ENCODE measurements around the gene LRP8. TPM values are rescaled to one million over a fixed set of nuclear protein-coding genes. Genes with fewer than 3 reads are reported as not detected.
A peak's percentile ranks its signal among the peaks of the same experiment; 100 is the strongest.

LRP8 gene
- total and polyA plus RNA-seq, 7 experiments from 2014 or later, result 0.64 to 45.8 (median 4.7) TPM

DNA sequence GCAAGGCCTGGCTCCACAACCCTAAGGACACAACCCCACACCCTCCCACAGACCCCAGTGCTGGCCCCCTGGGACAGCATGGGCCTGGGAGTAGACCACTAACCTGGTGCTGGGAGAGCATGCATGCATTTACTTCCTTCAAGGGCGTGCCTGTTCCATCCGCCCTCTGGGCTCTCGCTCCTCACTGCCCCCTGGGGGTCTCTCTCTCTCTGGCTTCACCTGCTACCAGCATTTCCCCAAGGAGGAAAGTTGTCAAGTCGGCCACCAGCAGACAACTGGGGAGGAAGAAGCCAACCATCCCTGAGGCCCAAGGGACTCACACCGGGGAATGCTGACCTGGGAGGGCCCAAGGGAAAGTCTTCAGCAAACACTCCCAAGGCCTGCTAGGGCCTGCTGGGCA is 6.5 kb downstream of the LRP8 start:
- intact Hi-C loops (cut with micrococcal nuclease), result loop anchor here in 1 of 2 donors (10.0 kb wide), 2 partner anchors 513 to 617 kb away; partner anchors contain the start of gene NDC1
- Mint-ChIP-seq H3K9me3 (no peaks in the 10 kb centered on the region), H3K4me3 (no peak overlapping the region), H3K27ac (no peak overlapping the region), H3K27me3 (no peaks in the 10 kb centered on the region), H3K4me1 (peaks cover 0 to 36% (median 12%) of the 10 kb centered on the region in 7 donors), H3K36me3 (peaks cover 0 to 14% (median 0%) of the 10 kb centered on the region in 5 donors)
- ATAC-seq (no peak), DNase-seq (no peak)
- no peaks in the 10 kb centered on the region for H3K36me3 ChIP-seq (ENCODE audit: control insufficient read depth in 2 of 3, insufficient read depth in 3 of 3, low read length in 3 of 3)
- H3K4me3 ChIP-seq (ENCODE audit: low read length), result no peak overlapping the region
- ChIA-PET CTCF (no interaction called here), POLR2A (no interaction called here)
- peaks cover 0 to 6% of the 10 kb centered on the region in 2 donors for H3K4me1 ChIP-seq (ENCODE audit: control insufficient read depth in 2 of 2, insufficient read depth in 2 of 2, low read length in 2 of 2)
- H3K9me3 ChIP-seq (ENCODE audit: control insufficient read depth in 2 of 3, low read length in 3 of 3), result no peaks in the 10 kb centered on the region
- no peaks in the 10 kb centered on the region for H3K27me3 ChIP-seq (ENCODE audit: control insufficient read depth in 2 of 2, insufficient read depth in 2 of 2, low read length in 2 of 2)
- no peak overlapping the region for H3K27ac ChIP-seq (ENCODE audit: low read depth, low read length)

- Mint-ChIP-seq H3K27ac (no peak overlapping the region), H3K36me3 (peaks cover 0 to 15% (median 0%) of the 10 kb centered on the region in 5 donors), H3K27me3 (no peaks in the 10 kb centered on the region), H3K4me1 (peaks cover 0 to 35% (median 6%) of the 10 kb centered on the region in 7 donors), H3K9me3 (no peaks in the 10 kb centered on the region), H3K4me3 (no peak overlapping the region)
- ChIA-PET CTCF (no interaction called here), POLR2A (no interaction called here)
- Histone ChIP-seq H3K9me3 (ENCODE audit: control insufficient read depth in 2 of 3, low read length in 3 of 3) (no peaks in the 10 kb centered on the region), H3K27ac (ENCODE audit: low read depth, low read length) (no peak overlapping the region), H3K36me3 (ENCODE audit: control insufficient read depth in 2 of 3, insufficient read depth in 3 of 3, low read length in 3 of 3) (no peaks in the 10 kb centered on the region), H3K4me3 (ENCODE audit: low read length) (no peak overlapping the region), H3K4me1 (ENCODE audit: control insufficient read depth in 2 of 2, insufficient read depth in 2 of 2, low read length in 2 of 2) (peaks cover 0 to 5% of the 10 kb centered on the region in 2 donors), H3K27me3 (ENCODE audit: control insufficient read depth in 2 of 2, insufficient read depth in 2 of 2, low read length in 2 of 2) (no peaks in the 10 kb centered on the region)
- ATAC-seq (no peak), DNase-seq (no peak)
- intact Hi-C loops (cut with micrococcal nuclease), result loop anchor here in 1 of 2 donors (10.0 kb wide), 2 partner anchors 514 to 616 kb away; partner anchors contain the start of gene NDC1
These were observed 7.2 kb downstream of the LRP8 start for GRCh38 chr1:53320646-53321045.

DNA sequence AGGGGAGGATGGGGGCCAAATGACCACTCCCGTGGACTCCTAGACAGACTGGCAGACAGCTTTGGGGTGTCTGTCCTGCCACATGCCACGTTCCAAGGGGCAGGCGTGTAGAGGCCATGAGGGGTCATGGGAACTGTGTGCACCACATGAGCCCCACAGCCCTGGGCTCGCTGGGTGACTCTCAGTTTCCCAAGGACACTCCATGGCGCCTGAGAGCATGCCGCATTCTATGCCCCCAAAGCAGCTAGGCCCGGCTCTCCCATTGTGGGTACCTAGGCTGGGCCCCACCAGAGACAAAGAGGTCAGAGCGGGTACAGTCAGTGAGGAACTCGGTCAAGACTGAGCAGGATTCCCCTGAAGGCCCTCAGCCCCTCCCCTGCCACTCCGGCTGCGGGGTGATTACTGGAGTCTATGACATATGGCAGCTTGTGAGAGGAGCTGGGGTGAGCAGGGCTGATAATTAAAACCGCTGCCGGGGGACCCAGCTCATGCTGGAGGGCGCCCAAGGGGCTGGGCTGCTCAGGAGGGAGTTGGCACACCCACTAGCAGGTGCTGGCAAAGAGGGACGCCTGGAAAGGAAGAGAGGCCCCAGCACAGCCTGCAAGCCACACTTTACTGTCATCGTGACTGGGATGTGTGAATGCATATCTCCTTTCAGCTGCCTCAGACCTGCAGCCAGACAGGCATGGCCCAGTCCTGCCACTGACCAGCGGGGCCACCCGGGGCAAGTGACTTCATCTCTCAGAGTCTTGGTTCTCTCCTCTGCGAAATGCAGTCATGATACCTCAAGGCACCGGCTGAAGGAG is 8.4 kb downstream of the LRP8 start:
- Histone ChIP-seq H3K4me3 (ENCODE audit: low read length) (no peak overlapping the region), H3K27ac (ENCODE audit: low read depth, low read length) (no peak overlapping the region), H3K27me3 (ENCODE audit: control insufficient read depth in 2 of 2, insufficient read depth in 2 of 2, low read length in 2 of 2) (no peaks in the 10 kb centered on the region), H3K36me3 (ENCODE audit: control insufficient read depth in 2 of 3, insufficient read depth in 3 of 3, low read length in 3 of 3) (no peaks in the 10 kb centered on the region), H3K4me1 (ENCODE audit: control insufficient read depth in 2 of 2, insufficient read depth in 2 of 2, low read length in 2 of 2) (no peaks in the 10 kb centered on the region), H3K9me3 (ENCODE audit: control insufficient read depth in 2 of 3, low read length in 3 of 3) (no peaks in the 10 kb centered on the region)
- Mint-ChIP-seq H3K9me3 (no peaks in the 10 kb centered on the region), H3K36me3 (peaks cover 0 to 8% (median 0%) of the 10 kb centered on the region in 5 donors), H3K27ac (peak overlapping the region in 1 of 9 donors; percentile 29), H3K4me1 (peaks cover 0 to 24% (median 0%) of the 10 kb centered on the region in 7 donors), H3K27me3 (no peaks in the 10 kb centered on the region), H3K4me3 (no peak overlapping the region)
- ChIA-PET POLR2A (interaction anchor here (0.6 kb wide), 1 partner anchor 493 kb away, joined by 3 read pairs; no protein-coding TSS in a partner anchor), CTCF (interaction anchor here (0.7 to 0.8 kb wide), 2 partner anchors 41 to 622 kb away, joined by 3 to 4 read pairs; no protein-coding TSS in a partner anchor)
- intact Hi-C loops (cut with micrococcal nuclease), result loop anchor here in 1 of 2 donors (10.0 kb wide), 2 partner anchors 515 to 615 kb away; partner anchors contain the start of gene NDC1
- ATAC-seq (no peak), DNase-seq (no peak)

DNA sequence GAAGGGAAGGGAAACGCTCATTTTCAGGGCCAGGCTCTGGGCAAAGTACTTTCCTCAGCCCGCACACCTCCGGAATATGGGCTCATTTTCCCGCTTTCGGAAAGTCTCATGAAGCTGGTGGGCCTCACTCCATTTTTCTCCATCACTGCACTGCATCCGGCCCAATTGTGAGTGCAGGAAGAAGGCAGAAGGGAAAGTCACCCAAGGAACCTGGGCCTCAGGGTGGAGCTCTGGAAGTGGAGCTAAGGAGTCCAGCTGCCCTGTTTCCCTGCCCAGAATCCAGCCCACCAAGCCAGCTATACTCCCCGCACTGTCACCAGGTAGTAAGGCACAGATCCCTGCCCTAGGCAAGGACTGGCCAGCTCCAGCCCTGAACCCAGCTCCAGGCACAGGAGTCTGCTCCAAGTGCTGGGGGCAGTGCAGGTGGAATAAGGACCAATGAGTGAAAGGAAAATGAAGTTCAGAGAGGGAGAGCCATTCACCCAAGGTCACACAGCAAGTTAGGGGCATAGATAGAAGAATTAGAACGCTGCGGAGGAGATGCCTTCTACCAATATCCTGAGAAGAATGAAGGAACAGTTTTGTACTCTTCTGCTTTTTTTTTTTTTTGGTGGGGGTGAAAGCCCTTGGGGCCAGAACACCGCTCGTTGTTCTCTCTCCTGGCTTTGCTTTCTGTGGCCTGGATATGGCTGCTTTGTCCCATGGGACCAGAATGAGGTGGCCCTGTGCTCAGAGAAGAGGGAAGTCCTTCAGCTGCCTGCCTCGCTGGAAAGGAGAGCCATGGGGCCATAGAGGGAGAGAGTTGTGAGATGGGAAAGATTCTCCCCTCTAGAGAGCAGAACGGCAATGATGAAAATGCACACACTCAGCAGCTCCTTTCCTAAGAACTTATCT is 10.0 kb downstream of the LRP8 start:
- peak overlapping the region in 1 of 9 donors; percentile 15 for H3K27ac Mint-ChIP-seq
- peaks cover 0 to 19% (median 0%) of the 10 kb centered on the region in 7 donors for H3K4me1 Mint-ChIP-seq
- H3K36me3 Mint-ChIP-seq, result peaks cover 0 to 8% (median 0%) of the 10 kb centered on the region in 5 donors

GRCh38 chr1:53316766-53317581 is 10.9 kb downstream of the LRP8 start:
- Mint-ChIP-seq H3K36me3 (peaks cover 0 to 4% (median 0%) of the 10 kb centered on the region in 5 donors), H3K27me3 (no peaks in the 10 kb centered on the region), H3K4me1 (peaks cover 0 to 13% (median 0%) of the 10 kb centered on the region in 7 donors), H3K27ac (peak overlapping the region in 1 of 9 donors; percentile 39), H3K9me3 (no peaks in the 10 kb centered on the region), H3K4me3 (no peak overlapping the region)
- Histone ChIP-seq H3K36me3 (ENCODE audit: control insufficient read depth in 2 of 3, insufficient read depth in 3 of 3, low read length in 3 of 3) (no peaks in the 10 kb centered on the region), H3K9me3 (ENCODE audit: control insufficient read depth in 2 of 3, low read length in 3 of 3) (no peaks in the 10 kb centered on the region), H3K27ac (ENCODE audit: low read depth, low read length) (no peak overlapping the region), H3K4me1 (ENCODE audit: control insufficient read depth in 2 of 2, insufficient read depth in 2 of 2, low read length in 2 of 2) (no peaks in the 10 kb centered on the region), H3K4me3 (ENCODE audit: low read length) (no peak overlapping the region), H3K27me3 (ENCODE audit: control insufficient read depth in 2 of 2, insufficient read depth in 2 of 2, low read length in 2 of 2) (no peaks in the 10 kb centered on the region)
- ATAC-seq (no peak), DNase-seq (no peak)
- POLR2A ChIA-PET, result no interaction called here
- CTCF ChIA-PET, result no interaction called here
- intact Hi-C loops (cut with micrococcal nuclease), result no loop called here

More for the DNA sequence above, 10.0 kb downstream of the LRP8 start:
- Mint-ChIP-seq H3K9me3 (no peaks in the 10 kb centered on the region), H3K4me3 (no peak overlapping the region), H3K27me3 (no peaks in the 10 kb centered on the region)
- ChIA-PET POLR2A (no interaction called here), CTCF (no interaction called here)
- H3K36me3 ChIP-seq (ENCODE audit: control insufficient read depth in 2 of 3, insufficient read depth in 3 of 3, low read length in 3 of 3), result no peaks in the 10 kb centered on the region
- ATAC-seq, result no peak
- no peaks in the 10 kb centered on the region for H3K27me3 ChIP-seq (ENCODE audit: control insufficient read depth in 2 of 2, insufficient read depth in 2 of 2, low read length in 2 of 2)
- no peaks in the 10 kb centered on the region for H3K4me1 ChIP-seq (ENCODE audit: control insufficient read depth in 2 of 2, insufficient read depth in 2 of 2, low read length in 2 of 2)
- no peak for DNase-seq
- no peak overlapping the region for H3K4me3 ChIP-seq (ENCODE audit: low read length)
- H3K27ac ChIP-seq (ENCODE audit: low read depth, low read length), result no peak overlapping the region
- intact Hi-C loops (cut with micrococcal nuclease), result no loop called here
- no peaks in the 10 kb centered on the region for H3K9me3 ChIP-seq (ENCODE audit: control insufficient read depth in 2 of 3, low read length in 3 of 3)

- Mint-ChIP-seq H3K4me1 (peaks cover 0 to 18% (median 3%) of the 10 kb centered on the region in 7 donors), H3K4me3 (no peak overlapping the region), H3K9me3 (no peaks in the 10 kb centered on the region), H3K36me3 (peaks cover 0 to 4% (median 0%) of the 10 kb centered on the region in 5 donors), H3K27me3 (no peaks in the 10 kb centered on the region), H3K27ac (peak overlapping the region in 1 of 9 donors; percentile 39)
- POLR2A ChIA-PET, result no interaction called here
- Histone ChIP-seq H3K27me3 (ENCODE audit: control insufficient read depth in 2 of 2, insufficient read depth in 2 of 2, low read length in 2 of 2) (no peaks in the 10 kb centered on the region), H3K27ac (ENCODE audit: low read depth, low read length) (no peak overlapping the region), H3K36me3 (ENCODE audit: control insufficient read depth in 2 of 3, insufficient read depth in 3 of 3, low read length in 3 of 3) (no peaks in the 10 kb centered on the region), H3K4me3 (ENCODE audit: low read length) (no peak overlapping the region), H3K9me3 (ENCODE audit: control insufficient read depth in 2 of 3, low read length in 3 of 3) (no peaks in the 10 kb centered on the region), H3K4me1 (ENCODE audit: control insufficient read depth in 2 of 2, insufficient read depth in 2 of 2, low read length in 2 of 2) (no peaks in the 10 kb centered on the region)
- CTCF ChIA-PET, result no interaction called here
- intact Hi-C loops (cut with micrococcal nuclease), result no loop called here
- DNase-seq (no peak), ATAC-seq (no peak)
These were observed 11.5 kb downstream of the LRP8 start for GRCh38 chr1:53316424-53316765.

Data from naive thymus-derived CD4-positive, alpha-beta T cell (primary cell).